Measurements from ENCODE around the gene RMI1.
"Not testable (repeated sequence)": the region's sequence is repeated elsewhere in the genome, so short reads cannot be mapped to it uniquely, and the experiment has no call there.

DNA sequence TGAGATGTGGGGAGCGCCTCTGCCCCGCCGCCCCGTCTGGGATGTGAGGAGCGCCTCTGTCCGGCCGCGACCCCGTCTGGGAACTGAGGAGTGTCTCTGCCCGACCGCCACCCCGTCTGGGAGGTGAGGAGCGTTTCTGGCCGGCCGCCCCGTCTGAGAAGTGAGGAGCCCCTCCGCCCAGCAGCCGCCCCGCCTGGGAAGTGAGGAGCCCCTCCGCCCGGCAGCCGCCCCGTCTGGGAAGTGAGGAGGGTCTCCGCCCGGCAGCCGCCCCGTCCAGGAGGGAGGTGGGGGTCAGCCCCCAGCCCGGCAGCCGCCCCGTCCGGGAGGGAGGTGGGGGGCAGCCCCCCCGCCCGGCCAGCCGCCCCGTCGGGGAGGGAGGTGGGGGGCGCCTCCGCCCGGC is 32.5 kb upstream of the RMI1 start:
- TF ChIP-seq, protein P1, sequence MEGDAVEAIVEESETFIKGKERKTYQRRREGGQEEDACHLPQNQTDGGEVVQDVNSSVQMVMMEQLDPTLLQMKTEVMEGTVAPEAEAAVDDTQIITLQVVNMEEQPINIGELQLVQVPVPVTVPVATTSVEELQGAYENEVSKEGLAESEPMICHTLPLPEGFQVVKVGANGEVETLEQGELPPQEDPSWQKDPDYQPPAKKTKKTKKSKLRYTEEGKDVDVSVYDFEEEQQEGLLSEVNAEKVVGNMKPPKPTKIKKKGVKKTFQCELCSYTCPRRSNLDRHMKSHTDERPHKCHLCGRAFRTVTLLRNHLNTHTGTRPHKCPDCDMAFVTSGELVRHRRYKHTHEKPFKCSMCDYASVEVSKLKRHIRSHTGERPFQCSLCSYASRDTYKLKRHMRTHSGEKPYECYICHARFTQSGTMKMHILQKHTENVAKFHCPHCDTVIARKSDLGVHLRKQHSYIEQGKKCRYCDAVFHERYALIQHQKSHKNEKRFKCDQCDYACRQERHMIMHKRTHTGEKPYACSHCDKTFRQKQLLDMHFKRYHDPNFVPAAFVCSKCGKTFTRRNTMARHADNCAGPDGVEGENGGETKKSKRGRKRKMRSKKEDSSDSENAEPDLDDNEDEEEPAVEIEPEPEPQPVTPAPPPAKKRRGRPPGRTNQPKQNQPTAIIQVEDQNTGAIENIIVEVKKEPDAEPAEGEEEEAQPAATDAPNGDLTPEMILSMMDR (IDR thresholded peaks at IDR 0.05), result not testable (repeated sequence)
- TF ChIP-seq POLR2AphosphoS5 (IDR thresholded peaks at IDR 0.05; ENCODE audit: insufficient read depth in 1 of 2, low read depth in 1 of 2), result not testable (repeated sequence)
